ENCODE results near the gene PIK3AP1. TPM values are rescaled to one million over a fixed set of nuclear protein-coding genes. Genes with fewer than 3 reads are reported as not detected.

Gene PIK3AP1
- total and polyA plus RNA-seq, 10 of the 15 experiments (the other 5 are each of a cell fraction or from before 2014, with no cell fraction given): 26.2 to 306 (median 119) TPM

- TF ChIP-seq PKNOX1 (IDR thresholded peaks at IDR 0.05): peak; percentile 83
- TF ChIP-seq, protein P1, sequence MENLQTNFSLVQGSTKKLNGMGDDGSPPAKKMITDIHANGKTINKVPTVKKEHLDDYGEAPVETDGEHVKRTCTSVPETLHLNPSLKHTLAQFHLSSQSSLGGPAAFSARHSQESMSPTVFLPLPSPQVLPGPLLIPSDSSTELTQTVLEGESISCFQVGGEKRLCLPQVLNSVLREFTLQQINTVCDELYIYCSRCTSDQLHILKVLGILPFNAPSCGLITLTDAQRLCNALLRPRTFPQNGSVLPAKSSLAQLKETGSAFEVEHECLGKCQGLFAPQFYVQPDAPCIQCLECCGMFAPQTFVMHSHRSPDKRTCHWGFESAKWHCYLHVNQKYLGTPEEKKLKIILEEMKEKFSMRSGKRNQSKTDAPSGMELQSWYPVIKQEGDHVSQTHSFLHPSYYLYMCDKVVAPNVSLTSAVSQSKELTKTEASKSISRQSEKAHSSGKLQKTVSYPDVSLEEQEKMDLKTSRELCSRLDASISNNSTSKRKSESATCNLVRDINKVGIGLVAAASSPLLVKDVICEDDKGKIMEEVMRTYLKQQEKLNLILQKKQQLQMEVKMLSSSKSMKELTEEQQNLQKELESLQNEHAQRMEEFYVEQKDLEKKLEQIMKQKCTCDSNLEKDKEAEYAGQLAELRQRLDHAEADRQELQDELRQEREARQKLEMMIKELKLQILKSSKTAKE (IDR thresholded peaks at IDR 0.05; ENCODE audit: low read depth, poor library complexity, severe bottlenecking): no peak
- 0 out of 2 replicates have a peak, but pooled peaks have one; percentile 16 for TF ChIP-seq CREM (IDR thresholded peaks at IDR 0.05; ENCODE audit: low read depth)
- 0 out of 2 replicates have a peak, but pooled peaks have one; percentile 14 for TF ChIP-seq MLLT1 (IDR thresholded peaks at IDR 0.05)
- TF ChIP-seq, protein P2, sequence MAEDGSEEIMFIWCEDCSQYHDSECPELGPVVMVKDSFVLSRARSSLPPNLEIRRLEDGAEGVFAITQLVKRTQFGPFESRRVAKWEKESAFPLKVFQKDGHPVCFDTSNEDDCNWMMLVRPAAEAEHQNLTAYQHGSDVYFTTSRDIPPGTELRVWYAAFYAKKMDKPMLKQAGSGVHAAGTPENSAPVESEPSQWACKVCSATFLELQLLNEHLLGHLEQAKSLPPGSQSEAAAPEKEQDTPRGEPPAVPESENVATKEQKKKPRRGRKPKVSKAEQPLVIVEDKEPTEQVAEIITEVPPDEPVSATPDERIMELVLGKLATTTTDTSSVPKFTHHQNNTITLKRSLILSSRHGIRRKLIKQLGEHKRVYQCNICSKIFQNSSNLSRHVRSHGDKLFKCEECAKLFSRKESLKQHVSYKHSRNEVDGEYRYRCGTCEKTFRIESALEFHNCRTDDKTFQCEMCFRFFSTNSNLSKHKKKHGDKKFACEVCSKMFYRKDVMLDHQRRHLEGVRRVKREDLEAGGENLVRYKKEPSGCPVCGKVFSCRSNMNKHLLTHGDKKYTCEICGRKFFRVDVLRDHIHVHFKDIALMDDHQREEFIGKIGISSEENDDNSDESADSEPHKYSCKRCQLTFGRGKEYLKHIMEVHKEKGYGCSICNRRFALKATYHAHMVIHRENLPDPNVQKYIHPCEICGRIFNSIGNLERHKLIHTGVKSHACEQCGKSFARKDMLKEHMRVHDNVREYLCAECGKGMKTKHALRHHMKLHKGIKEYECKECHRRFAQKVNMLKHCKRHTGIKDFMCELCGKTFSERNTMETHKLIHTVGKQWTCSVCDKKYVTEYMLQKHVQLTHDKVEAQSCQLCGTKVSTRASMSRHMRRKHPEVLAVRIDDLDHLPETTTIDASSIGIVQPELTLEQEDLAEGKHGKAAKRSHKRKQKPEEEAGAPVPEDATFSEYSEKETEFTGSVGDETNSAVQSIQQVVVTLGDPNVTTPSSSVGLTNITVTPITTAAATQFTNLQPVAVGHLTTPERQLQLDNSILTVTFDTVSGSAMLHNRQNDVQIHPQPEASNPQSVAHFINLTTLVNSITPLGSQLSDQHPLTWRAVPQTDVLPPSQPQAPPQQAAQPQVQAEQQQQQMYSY (CRISPR knock-in tag; IDR thresholded peaks at IDR 0.05): no peak
- TF ChIP-seq NFXL1 (IDR thresholded peaks at IDR 0.05; ENCODE audit: borderline replicate concordance): no peak
- TF ChIP-seq BMI1 (IDR thresholded peaks at IDR 0.05; ENCODE audit: borderline replicate concordance): no peak
- no peak for TF ChIP-seq SPI1 (IDR thresholded peaks at IDR 0.05; ENCODE audit: borderline replicate concordance, insufficient read depth, low read depth, low read length)
- TF ChIP-seq RBBP5 (conservative IDR thresholded peaks at IDR 0.05): no peak
- TF ChIP-seq CBX5 (IDR thresholded peaks at IDR 0.05; ENCODE audit: low read depth): no peak
These were observed 134.4 kb downstream of the PIK3AP1 start (continued) for GRCh38 chr10:96585736-96586418.

Data from GM12878 (cell line).